HEK293T (cell line): ENCODE data around the gene TNS2.

Source experiments
- CTCF ChIA-PET: fragments of 350-600 bp; formaldehyde crosslinking; extraction: SDS; loops from one replicate; lab custom pipeline; 2021; ENCODE audit warnings: antibody characterized with exemption, inconsistent platforms; lab: Yijun Ruan, JAX
- POLR2A ChIA-PET: fragments of 350-600 bp; formaldehyde crosslinking; extraction: SDS; loops from one replicate; lab custom pipeline; 2020; ENCODE audit warnings: antibody characterized with exemption, inconsistent platforms; lab: Yijun Ruan, JAX
- DNase-seq: peaks from one replicate; pipeline ENCODE4 v3.0.0; 2012; ENCODE audit warnings: mixed read lengths; ENCODE audit errors: extremely low spot score
- ARNT ChIP-seq: fragments of 450-650 bp; IDR thresholded peaks from 2 replicates; pipeline ENCODE4 v1.6.1; 2017; ENCODE audit warnings: mild to moderate bottlenecking
- BHLHE40 ChIP-seq: fragments of 450-650 bp; IDR thresholded peaks from 2 replicates; pipeline ENCODE4 v1.6.1; 2016; ENCODE audit warnings: mild to moderate bottlenecking, moderate library complexity, borderline replicate concordance
- CTBP1 ChIP-seq: fragments of 450-650 bp; IDR thresholded peaks from 2 replicates; pipeline ENCODE4 v1.6.1; 2016; ENCODE audit warnings: borderline replicate concordance
- ELF4 ChIP-seq: fragments of 450-650 bp; IDR thresholded peaks from 2 replicates; pipeline ENCODE4 v1.6.1; 2017; ENCODE audit warnings: antibody characterized with exemption
- FOXA1 ChIP-seq: fragments of 450-650 bp; IDR thresholded peaks from 2 replicates; pipeline ENCODE4 v1.6.1; 2016; ENCODE audit warnings: mild to moderate bottlenecking
- FOXK2 ChIP-seq: fragments of 450-650 bp; IDR thresholded peaks from 2 replicates; pipeline ENCODE4 v1.6.1; 2016; ENCODE audit warnings: mild to moderate bottlenecking
- FOXM1 ChIP-seq: fragments of 450-650 bp; IDR thresholded peaks from 2 replicates; pipeline ENCODE4 v1.6.1; 2017; ENCODE audit warnings: mild to moderate bottlenecking, borderline replicate concordance
- HDGF ChIP-seq: fragments of 450-650 bp; IDR thresholded peaks from 2 replicates; pipeline ENCODE4 v1.6.1; 2017; ENCODE audit warnings: antibody characterized with exemption, borderline replicate concordance
- L3MBTL2 ChIP-seq: fragments of 450-650 bp; conservative IDR thresholded peaks from 2 replicates; pipeline ENCODE4 v1.6.1; 2016; ENCODE audit warnings: mild to moderate bottlenecking
- LEF1 ChIP-seq: fragments of 450-650 bp; IDR thresholded peaks from 2 replicates; pipeline ENCODE4 v1.6.1; 2017; ENCODE audit warnings: mild to moderate bottlenecking, borderline replicate concordance
- NFRKB ChIP-seq: fragments of 450-650 bp; IDR thresholded peaks from 2 replicates; pipeline ENCODE4 v1.6.1; 2016; ENCODE audit warnings: mild to moderate bottlenecking, moderate library complexity
- PKNOX1 ChIP-seq: fragments of 450-650 bp; IDR thresholded peaks from 2 replicates; pipeline ENCODE4 v1.6.1; 2016
- SP1 ChIP-seq: fragments of 450-650 bp; IDR thresholded peaks from 2 replicates; pipeline ENCODE4 v1.6.1; 2017
- SUZ12 ChIP-seq: fragments of 450-650 bp; IDR thresholded peaks from 2 replicates; pipeline ENCODE4 v1.6.1; 2016; ENCODE audit warnings: mild to moderate bottlenecking
- TARDBP ChIP-seq: fragments of 450-650 bp; IDR thresholded peaks from 2 replicates; pipeline ENCODE4 v1.6.1; 2016
- ZNF384 ChIP-seq: fragments of 450-650 bp; IDR thresholded peaks from 2 replicates; pipeline ENCODE4 v1.6.1; 2016

The TNS2 gene

GRCh38 chr12:53096089-53096741, 46.4 kb downstream of the TNS2 start:
- no peak for TF ChIP-seq TARDBP
- no peak for TF ChIP-seq FOXM1
- TF ChIP-seq SP1, result no peak
- no peak for TF ChIP-seq SUZ12
- no peak for TF ChIP-seq BHLHE40
- TF ChIP-seq LEF1, result no peak
- no peak for TF ChIP-seq ZNF384
- TF ChIP-seq CTBP1, result no peak
- TF ChIP-seq HDGF, result no peak
- TF ChIP-seq ELF4, result no peak
- TF ChIP-seq FOXA1, result no peak
- TF ChIP-seq FOXK2, result no peak
- no peak for TF ChIP-seq L3MBTL2
- TF ChIP-seq NFRKB, result no peak
- no peak for TF ChIP-seq ARNT
- no peak for TF ChIP-seq PKNOX1
- DNase-seq, result no peak
- ChIA-PET POLR2A (interaction anchor here (1.1 kb wide), 1 partner anchor 17 kb away, joined by 3 read pairs; the partner anchor contains the start of gene SPRYD3), CTCF (interaction anchor here (1.0 to 4.2 kb wide), 2 partner anchors 30 to 31 kb away, joined by 5 to 68 read pairs; no protein-coding TSS in a partner anchor)

GRCh38 chr12:53096759-53097158, 46.9 kb downstream of the TNS2 start:
- TF ChIP-seq LEF1 (no peak), ARNT (no peak), FOXK2 (no peak), ZNF384 (no peak), BHLHE40 (no peak), SP1 (no peak), CTBP1 (no peak), FOXM1 (no peak), TARDBP (no peak), ELF4 (no peak), SUZ12 (no peak), HDGF (no peak), FOXA1 (no peak), PKNOX1 (no peak), L3MBTL2 (no peak)
- CTCF ChIA-PET, result interaction anchor here (4.2 kb wide), 1 partner anchor 31 kb away, joined by 68 read pairs; no protein-coding TSS in a partner anchor
- no peak for DNase-seq
- POLR2A ChIA-PET, result interaction anchor here (0.8 to 3.2 kb wide), 3 partner anchors 17 to 49 kb away, joined by 3 to 23 read pairs (median 3); partner anchors contain the start of gene SPRYD3

GRCh38 chr12:53097207-53097563, 47.3 kb downstream of the TNS2 start:
- TF ChIP-seq ELF4, result no peak
- TF ChIP-seq FOXK2, result no peak
- POLR2A ChIA-PET, result interaction anchor here (0.8 to 3.2 kb wide), 3 partner anchors 17 to 50 kb away, joined by 3 to 23 read pairs (median 3); partner anchors contain the start of gene SPRYD3
- CTCF ChIA-PET, result interaction anchor here (4.2 kb wide), 1 partner anchor 32 kb away, joined by 68 read pairs; no protein-coding TSS in a partner anchor
- no peak for DNase-seq

GRCh38 chr12:53097564-53098353, 47.9 kb downstream of the TNS2 start, which contains the start of gene IGFBP6:
TSS of gene IGFBP6 (plus strand) at chr12:53097667. CDS start at chr12:53097718, 51 bp downstream.
- peak; percentile 57 for DNase-seq

More at GRCh38 chr12:53097564-53098353, 47.9 kb downstream of the TNS2 start, which contains the start of gene IGFBP6:
- ChIA-PET POLR2A (interaction anchor here (0.8 to 3.2 kb wide), 4 partner anchors 18 to 50 kb away, joined by 3 to 23 read pairs (median 6); partner anchors contain the start of gene SPRYD3), CTCF (interaction anchor here (1.0 to 4.2 kb wide), 2 partner anchors 32 to 70 kb away, joined by 3 to 68 read pairs; no protein-coding TSS in a partner anchor)
- no peak for TF ChIP-seq L3MBTL2
- no peak for TF ChIP-seq ZNF384
- TF ChIP-seq ELF4, result no peak
- no peak for TF ChIP-seq SUZ12
- TF ChIP-seq PKNOX1, result no peak
- no peak for TF ChIP-seq FOXM1
- TF ChIP-seq BHLHE40, result no peak
- no peak for TF ChIP-seq ARNT
- TF ChIP-seq HDGF, result no peak
- no peak for TF ChIP-seq SP1
- no peak for TF ChIP-seq FOXK2
- no peak for TF ChIP-seq TARDBP
- TF ChIP-seq FOXA1, result no peak
